WTC11 (cell line): ENCODE measurements around the gene CYCS. TPM values are rescaled to one million over a fixed set of nuclear protein-coding genes. Genes with fewer than 3 reads are reported as not detected.
"Not testable (repeated sequence)": the region's sequence is repeated elsewhere in the genome, so short reads cannot be mapped to it uniquely, and the experiment has no call there.

Experiments used
- ATAC-seq: fragments of 200-7000 bp; cut with Tn5 transposase; 2 replicates; pipeline ENCODE4 v1.10.0; 2021; ENCODE audit warnings: mild to moderate bottlenecking, moderate library complexity
- CTCF ChIA-PET: fragments of 300-600 bp; sonication (Branson Sonifier 250); formaldehyde crosslinking; loops from one replicate; lab custom pipeline; 2021; ENCODE audit warnings: antibody characterized with exemption; lab: Charles Lee
- POLR2A ChIA-PET: fragments of 350-600 bp; sonication (Branson Sonifier 250); formaldehyde crosslinking; loops from one replicate; lab custom pipeline; 2021; ENCODE audit warnings: antibody characterized with exemption; lab: Charles Lee
- DNase-seq: peaks from one replicate; pipeline ENCODE4 v3.0.0; 2021; ENCODE audit warnings: low spot score
- H3K27ac Mint-ChIP-seq: 2 replicates; pipeline ENCODE4 v1.8.0; 2021; ENCODE audit warnings: mixed read lengths
- H3K27me3 Mint-ChIP-seq: 2 replicates; pipeline ENCODE4 v1.8.0; 2021; ENCODE audit warnings: low read depth, mild to moderate bottlenecking, moderate library complexity, mixed read lengths
- H3K36me3 Mint-ChIP-seq: 2 replicates; pipeline ENCODE4 v1.8.0; 2021; ENCODE audit warnings: mixed read lengths
- H3K4me1 Mint-ChIP-seq: 2 replicates; pipeline ENCODE4 v1.8.0; 2022; ENCODE audit warnings: mixed read lengths
- H3K4me3 Mint-ChIP-seq: 2 replicates; pipeline ENCODE4 v1.8.0; 2021; ENCODE audit warnings: mild to moderate bottlenecking, moderate library complexity, mixed read lengths
- H3K9me3 Mint-ChIP-seq: 2 replicates; pipeline ENCODE4 v1.8.0; 2021; ENCODE audit warnings: mixed read lengths
- ATF1 ChIP-seq: sonication (generic); formaldehyde crosslinking; IDR thresholded peaks from 2 replicates; pipeline ENCODE4 v1.8.1; 2023; ENCODE audit warnings: mild to moderate bottlenecking, moderate library complexity, missing genetic modification reagents
- CDX4 ChIP-seq: fragments of 250-450 bp; sonication (Bioruptor Pico); IDR thresholded peaks from 2 replicates; pipeline ENCODE4 v1.9.0; 2021; ENCODE audit warnings: moderate library complexity, mild to moderate bottlenecking, inconsistent platforms, borderline replicate concordance
- E2F5 ChIP-seq: sonication (generic); formaldehyde crosslinking; IDR thresholded peaks from 2 replicates; pipeline ENCODE4 v1.8.1; 2022; ENCODE audit warnings: mild to moderate bottlenecking, moderate library complexity, missing genetic modification reagents
- ETV6 ChIP-seq: sonication (generic); formaldehyde crosslinking; IDR thresholded peaks from 2 replicates; pipeline ENCODE4 v1.8.1; 2022; ENCODE audit warnings: mild to moderate bottlenecking, missing genetic modification reagents
- NFYB ChIP-seq: sonication (generic); formaldehyde crosslinking; conservative IDR thresholded peaks from 2 replicates; pipeline ENCODE4 v1.8.0; 2022; ENCODE audit warnings: low read depth, missing genetic modification reagents
- OVOL2 ChIP-seq: fragments of 250-450 bp; sonication (Bioruptor Pico); IDR thresholded peaks from 2 replicates; pipeline ENCODE4 v1.9.0; 2021; ENCODE audit warnings: mild to moderate bottlenecking, borderline replicate concordance
- PRRX2 ChIP-seq: fragments of 250-450 bp; sonication (Bioruptor Pico); IDR thresholded peaks from 2 replicates; pipeline ENCODE4 v1.8.0; 2021; ENCODE audit warnings: mild to moderate bottlenecking
- RORB ChIP-seq: fragments of 250-450 bp; sonication (Bioruptor Pico); IDR thresholded peaks from 2 replicates; pipeline ENCODE4 v1.9.0; 2021; ENCODE audit warnings: mild to moderate bottlenecking
- ZBTB21 ChIP-seq: sonication (generic); formaldehyde crosslinking; IDR thresholded peaks from 2 replicates; pipeline ENCODE4 v1.8.1; 2023; ENCODE audit warnings: mild to moderate bottlenecking, missing genetic modification reagents, borderline replicate concordance
- ZBTB43 ChIP-seq: sonication (generic); formaldehyde crosslinking; IDR thresholded peaks from 2 replicates; pipeline ENCODE4 v1.8.1; 2023; ENCODE audit warnings: mild to moderate bottlenecking, missing genetic modification reagents
- ZNF121 ChIP-seq: sonication (generic); formaldehyde crosslinking; IDR thresholded peaks from 2 replicates; pipeline ENCODE4 v1.8.0; 2023; ENCODE audit warnings: missing genetic modification reagents
- ZNF138 ChIP-seq: sonication (generic); formaldehyde crosslinking; conservative IDR thresholded peaks from 2 replicates; pipeline ENCODE4 v1.8.1; 2022; ENCODE audit warnings: mild to moderate bottlenecking, moderate library complexity, missing genetic modification reagents
- ZNF671 ChIP-seq: fragments of 250-450 bp; sonication (Bioruptor Pico); IDR thresholded peaks from 2 replicates; pipeline ENCODE4 v1.8.0; 2021; ENCODE audit warnings: mild to moderate bottlenecking
- total RNA-seq: library from RNA; stranded (reverse); gene quantifications from 3 replicates; pipeline ENCODE4 v1.2.3, GENCODE V29; 2021
- TF ChIP-seq, protein P1 (sequence below): sonication (generic); formaldehyde crosslinking; IDR thresholded peaks from 2 replicates; pipeline ENCODE4 v1.8.0; 2022; ENCODE audit warnings: mild to moderate bottlenecking, missing genetic modification reagents
- TF ChIP-seq, protein P2 (sequence below): sonication (generic); formaldehyde crosslinking; conservative IDR thresholded peaks from 2 replicates; pipeline ENCODE4 v1.8.1; 2022; ENCODE audit warnings: mild to moderate bottlenecking, missing genetic modification reagents
- TF ChIP-seq, protein P3 (sequence below): sonication (generic); formaldehyde crosslinking; IDR thresholded peaks from 2 replicates; pipeline ENCODE4 v1.8.1; 2022; ENCODE audit warnings: missing genetic modification reagents, borderline replicate concordance

The CYCS gene
- total RNA-seq, 1 experiment from 2014 or later = 249 TPM

GRCh38 chr7:25084821-25085220, 40.2 kb downstream of the CYCS start (continued):
- TF ChIP-seq OVOL2 (no peak), PRRX2 (CRISPR knock-in tag) (no peak), RORB (CRISPR knock-in tag) (no peak), ZBTB21 (no peak)
- TF ChIP-seq, protein P1, sequence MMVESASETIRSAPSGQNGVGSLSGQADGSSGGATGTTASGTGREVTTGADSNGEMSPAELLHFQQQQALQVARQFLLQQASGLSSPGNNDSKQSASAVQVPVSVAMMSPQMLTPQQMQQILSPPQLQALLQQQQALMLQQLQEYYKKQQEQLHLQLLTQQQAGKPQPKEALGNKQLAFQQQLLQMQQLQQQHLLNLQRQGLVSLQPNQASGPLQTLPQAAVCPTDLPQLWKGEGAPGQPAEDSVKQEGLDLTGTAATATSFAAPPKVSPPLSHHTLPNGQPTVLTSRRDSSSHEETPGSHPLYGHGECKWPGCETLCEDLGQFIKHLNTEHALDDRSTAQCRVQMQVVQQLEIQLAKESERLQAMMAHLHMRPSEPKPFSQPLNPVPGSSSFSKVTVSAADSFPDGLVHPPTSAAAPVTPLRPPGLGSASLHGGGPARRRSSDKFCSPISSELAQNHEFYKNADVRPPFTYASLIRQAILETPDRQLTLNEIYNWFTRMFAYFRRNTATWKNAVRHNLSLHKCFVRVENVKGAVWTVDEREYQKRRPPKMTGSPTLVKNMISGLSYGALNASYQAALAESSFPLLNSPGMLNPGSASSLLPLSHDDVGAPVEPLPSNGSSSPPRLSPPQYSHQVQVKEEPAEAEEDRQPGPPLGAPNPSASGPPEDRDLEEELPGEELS = no peak

- ChIA-PET POLR2A (no interaction called here), CTCF (interaction anchor here (0.9 kb wide), 1 partner anchor 10 kb away, joined by 3 read pairs; no protein-coding TSS in a partner anchor)
- H3K27ac Mint-ChIP-seq = no peak overlapping the region
- ATAC-seq (no peak), DNase-seq (no peak)
- TF ChIP-seq ZNF671 (CRISPR knock-in tag) (no peak), ZNF121 (CRISPR knock-in tag) (no peak), CDX4 (CRISPR knock-in tag) (no peak), ETV6 (CRISPR knock-in tag) (no peak), E2F5 (CRISPR knock-in tag) (no peak), ZBTB21 (no peak), ATF1 (CRISPR knock-in tag) (no peak), ZBTB43 (no peak), ZNF138 (CRISPR knock-in tag) (no peak)
- TF ChIP-seq, protein P2, sequence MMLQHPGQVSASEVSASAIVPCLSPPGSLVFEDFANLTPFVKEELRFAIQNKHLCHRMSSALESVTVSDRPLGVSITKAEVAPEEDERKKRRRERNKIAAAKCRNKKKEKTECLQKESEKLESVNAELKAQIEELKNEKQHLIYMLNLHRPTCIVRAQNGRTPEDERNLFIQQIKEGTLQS (CRISPR knock-in tag) = no peak
- TF ChIP-seq, protein P3, sequence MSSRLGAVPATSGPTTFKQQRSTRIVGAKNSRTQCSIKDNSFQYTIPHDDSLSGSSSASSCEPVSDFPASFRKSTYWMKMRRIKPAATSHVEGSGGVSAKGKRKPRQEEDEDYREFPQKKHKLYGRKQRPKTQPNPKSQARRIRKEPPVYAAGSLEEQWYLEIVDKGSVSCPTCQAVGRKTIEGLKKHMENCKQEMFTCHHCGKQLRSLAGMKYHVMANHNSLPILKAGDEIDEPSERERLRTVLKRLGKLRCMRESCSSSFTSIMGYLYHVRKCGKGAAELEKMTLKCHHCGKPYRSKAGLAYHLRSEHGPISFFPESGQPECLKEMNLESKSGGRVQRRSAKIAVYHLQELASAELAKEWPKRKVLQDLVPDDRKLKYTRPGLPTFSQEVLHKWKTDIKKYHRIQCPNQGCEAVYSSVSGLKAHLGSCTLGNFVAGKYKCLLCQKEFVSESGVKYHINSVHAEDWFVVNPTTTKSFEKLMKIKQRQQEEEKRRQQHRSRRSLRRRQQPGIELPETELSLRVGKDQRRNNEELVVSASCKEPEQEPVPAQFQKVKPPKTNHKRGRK = no peak
- no peaks in the 10 kb centered on the region for H3K36me3 Mint-ChIP-seq
- peaks cover 3% of the 10 kb centered on the region; the same call in 1 of the 2 replicates for H3K9me3 Mint-ChIP-seq
- H3K27me3 Mint-ChIP-seq = no peaks in the 10 kb centered on the region
- peaks cover 7% of the 10 kb centered on the region for H3K4me1 Mint-ChIP-seq
- no peak overlapping the region for H3K4me3 Mint-ChIP-seq
These were observed 41.9 kb downstream of the CYCS start for GRCh38 chr7:25083201-25083600.

DNA sequence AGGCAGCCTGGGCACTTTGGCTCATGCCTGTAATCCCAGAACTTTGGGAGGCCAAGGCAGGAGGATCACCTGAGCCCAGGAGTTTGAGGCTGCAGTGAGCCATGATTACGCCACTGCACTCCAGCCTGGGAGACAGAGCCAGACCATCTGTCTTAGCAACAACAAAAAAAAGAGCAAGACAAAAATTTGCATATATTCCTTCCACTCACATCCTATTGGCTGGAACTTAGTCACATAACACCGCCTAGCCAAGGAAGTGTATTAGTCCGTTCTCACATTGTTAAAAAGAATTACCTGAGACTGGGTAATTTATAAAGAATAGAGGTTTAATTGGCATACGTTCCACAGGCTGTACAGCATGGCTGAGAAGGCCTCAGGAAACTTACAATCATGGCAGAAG, 43.0 kb downstream of the CYCS start:
- H3K9me3 Mint-ChIP-seq, H3K27me3 Mint-ChIP-seq, H3K4me3 Mint-ChIP-seq, H3K4me1 Mint-ChIP-seq, POLR2A ChIA-PET, H3K36me3 Mint-ChIP-seq, DNase-seq: not testable (repeated sequence)
- TF ChIP-seq NFYB (CRISPR knock-in tag) = peak; percentile 41
- CTCF ChIA-PET = interaction anchor here (0.9 kb wide), 2 partner anchors 11 to 12 kb away, joined by 3 to 4 read pairs; no protein-coding TSS in a partner anchor
- ATAC-seq = peak; percentile 34
- peak overlapping the region; percentile 13; the same call in 1 of the 2 replicates for H3K27ac Mint-ChIP-seq
